Measurements from ENCODE around the gene PSRC1.

PSRC1 gene

DNA sequence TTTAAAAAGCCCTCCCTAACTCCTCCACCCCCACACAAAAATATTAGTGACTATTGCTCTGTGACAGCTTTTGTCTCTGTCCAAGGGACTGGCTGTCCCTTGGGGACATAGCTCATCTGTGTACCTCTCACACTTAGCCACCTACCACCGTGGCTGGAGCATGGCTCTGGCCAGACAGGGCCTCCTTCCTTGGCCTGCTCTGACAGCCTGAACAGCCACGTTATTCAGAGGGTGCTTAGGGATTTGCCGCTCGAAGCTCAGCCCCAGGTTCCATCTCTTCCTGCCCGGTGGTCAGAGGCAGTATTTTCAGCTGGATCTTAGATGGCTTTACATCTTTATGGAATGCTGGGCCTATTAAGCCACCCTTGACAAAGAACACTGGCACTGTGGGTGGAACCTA lies 39.7 kb downstream of the PSRC1 start:
- no peak for DNase-seq

DNA sequence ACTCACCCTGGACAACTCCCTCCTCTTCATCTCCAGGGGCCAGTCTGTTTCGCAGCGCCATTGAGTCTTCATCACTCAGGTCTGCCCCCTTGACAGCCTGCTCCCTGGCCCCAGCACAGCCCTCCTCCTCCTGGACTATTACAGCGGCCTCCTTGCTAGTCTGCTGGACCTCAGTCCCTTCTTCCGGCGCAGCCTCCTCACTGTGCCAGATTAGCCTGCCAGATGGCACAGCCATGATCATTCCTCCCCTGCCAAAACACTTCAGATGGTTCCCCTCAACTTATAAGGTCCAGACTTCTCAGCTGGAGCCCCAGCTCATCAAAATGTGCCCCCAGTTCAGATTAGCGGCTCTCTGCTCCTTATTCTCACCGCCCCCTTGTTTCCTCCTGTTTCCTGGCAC lies 40.6 kb downstream of the PSRC1 start:
- peak; percentile 47 for DNase-seq

DNA sequence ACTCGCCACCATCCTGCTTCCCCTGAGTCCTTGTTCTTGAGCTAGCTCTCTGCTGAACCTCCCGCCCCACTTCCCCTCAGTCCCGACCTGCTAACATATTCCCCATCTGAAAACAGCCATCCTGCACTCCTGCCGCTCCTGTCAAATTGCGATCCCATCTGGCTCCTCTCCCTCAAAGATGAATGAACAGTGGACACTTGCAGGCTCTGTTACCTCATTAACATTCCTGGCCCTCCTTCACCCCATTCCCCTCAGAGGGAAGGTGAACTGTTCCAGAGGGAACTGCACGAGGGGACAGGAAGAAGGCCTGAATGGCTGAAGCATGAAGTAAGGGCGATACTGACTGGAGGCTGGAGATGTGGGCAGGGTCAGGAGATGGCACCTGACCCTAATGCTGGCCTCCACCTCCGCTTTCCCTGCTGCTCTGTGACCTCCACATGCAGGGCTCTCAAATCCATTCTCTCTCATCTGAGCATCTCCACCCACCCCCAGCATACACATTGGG lies 41.1 kb downstream of the PSRC1 start:
- DNase-seq = peak; percentile 77

DNA sequence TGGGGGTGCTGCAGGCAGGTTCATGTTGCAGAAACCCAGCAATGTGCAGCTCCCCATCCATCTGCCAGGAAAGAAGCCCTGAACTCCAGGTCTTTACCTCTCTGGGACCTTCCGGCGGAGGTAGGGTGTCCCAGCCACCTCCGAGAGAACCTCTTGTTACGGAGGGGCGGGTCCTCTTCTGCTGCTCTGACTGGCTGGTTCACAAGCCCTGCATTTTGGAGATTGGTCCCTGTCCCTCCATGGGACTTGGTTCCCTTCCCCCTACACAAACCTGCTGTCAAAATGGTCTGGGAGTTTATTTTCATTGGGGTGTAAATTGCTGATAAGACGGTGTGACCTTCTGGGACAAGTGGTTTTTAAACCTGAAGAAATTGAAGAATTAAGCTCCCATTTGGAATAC lies 41.6 kb downstream of the PSRC1 start:
- DNase-seq = no peak

DNA sequence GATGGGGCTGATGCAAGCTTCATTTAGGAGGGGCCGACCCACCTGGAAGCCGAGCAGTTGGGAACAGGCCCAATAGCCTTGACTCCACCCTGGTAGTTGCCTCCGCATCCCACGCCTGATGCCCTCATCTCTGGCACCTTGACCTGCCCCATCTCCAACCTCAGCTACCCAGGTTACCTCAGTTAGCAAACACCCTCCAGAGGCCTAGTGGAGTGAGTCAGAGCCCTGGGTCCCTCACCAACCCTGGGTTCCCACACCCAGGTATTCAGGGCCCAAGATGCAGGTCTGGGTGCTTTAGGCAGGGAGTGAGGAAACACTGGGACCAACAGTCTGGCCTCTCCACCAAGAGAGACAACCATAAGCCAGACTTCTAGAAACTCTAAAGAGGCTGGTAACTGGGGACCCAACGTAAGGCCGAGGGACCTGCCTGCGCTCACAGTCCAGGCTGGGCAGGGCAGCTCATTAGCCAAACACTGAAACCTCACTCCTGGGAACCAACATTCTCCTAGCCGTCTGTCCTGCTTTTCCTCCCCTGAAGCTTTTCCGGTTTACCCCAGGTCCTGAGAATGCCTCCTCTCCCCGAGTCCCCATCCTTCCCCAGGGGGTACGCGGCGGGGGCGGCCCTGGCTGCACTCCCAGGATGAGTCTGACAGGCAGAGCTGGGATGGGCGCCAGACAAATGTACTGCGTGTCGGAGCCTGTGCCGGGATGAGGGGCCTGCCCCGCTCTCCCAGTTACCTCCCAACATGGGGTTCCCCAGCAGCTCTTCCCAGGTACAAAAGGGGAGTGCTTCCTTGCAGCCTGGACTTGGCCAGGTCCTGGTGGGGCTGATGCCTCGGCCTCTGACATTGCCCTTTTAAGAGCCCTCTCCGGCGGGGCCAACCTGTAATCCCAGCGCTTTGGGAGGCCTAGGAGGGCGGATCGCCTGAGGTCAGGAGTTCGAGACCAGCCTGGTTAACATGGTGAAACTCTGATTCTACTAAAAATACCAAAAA lies 42.5 kb downstream of the PSRC1 start:
- no peak for DNase-seq

DNA sequence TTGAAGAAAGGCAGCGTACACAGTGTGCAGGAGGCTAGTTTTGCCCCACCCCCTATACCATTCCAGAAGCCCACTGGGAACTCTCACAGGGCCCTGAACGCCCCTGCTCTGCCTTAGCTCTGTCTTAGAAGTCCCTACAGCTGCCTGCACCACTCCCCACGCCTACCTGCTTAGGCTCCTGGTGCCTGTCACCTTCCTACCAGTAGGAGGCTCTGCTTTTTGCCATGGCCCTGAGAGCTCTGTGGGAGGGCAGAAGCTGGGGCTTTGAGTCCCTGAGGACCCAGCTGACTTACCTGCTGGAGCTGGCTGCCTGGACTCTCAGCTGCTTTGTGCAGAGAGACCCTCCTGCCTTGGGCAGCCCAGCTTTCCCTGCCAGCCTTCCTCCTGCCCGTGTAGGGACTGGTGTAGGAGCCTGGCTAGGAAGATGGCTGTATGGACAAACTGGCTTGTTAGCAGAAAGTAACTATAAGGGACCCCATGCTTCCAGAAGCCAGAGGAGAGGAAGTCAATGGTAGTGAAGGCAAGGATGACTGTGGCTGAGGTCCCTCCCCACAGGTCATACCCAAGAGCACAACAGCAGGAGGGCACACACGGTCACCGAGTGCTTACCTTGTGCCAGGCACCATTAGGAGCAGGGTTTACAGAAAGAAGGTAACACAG lies 43.4 kb downstream of the PSRC1 start:
- DNase-seq = no peak

DNA sequence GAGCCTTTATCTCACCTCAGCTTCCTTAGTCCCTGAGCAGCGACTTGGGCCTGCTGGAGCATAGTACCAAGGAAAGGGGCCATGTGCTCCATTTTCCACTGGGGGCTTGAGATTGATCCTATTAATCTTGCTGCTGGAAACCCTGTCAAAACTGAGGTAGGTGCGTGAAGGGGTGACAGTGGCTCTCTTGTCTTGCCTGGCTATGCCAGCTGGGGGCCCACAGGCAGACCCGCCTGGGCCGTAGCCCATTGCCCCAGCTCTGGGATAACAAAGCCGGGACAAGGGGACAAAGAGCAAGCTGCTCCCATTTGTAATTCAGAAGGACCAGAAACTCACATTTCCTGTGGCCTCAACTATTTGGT lies 43.9 kb downstream of the PSRC1 start:
- no peak for DNase-seq

DNA sequence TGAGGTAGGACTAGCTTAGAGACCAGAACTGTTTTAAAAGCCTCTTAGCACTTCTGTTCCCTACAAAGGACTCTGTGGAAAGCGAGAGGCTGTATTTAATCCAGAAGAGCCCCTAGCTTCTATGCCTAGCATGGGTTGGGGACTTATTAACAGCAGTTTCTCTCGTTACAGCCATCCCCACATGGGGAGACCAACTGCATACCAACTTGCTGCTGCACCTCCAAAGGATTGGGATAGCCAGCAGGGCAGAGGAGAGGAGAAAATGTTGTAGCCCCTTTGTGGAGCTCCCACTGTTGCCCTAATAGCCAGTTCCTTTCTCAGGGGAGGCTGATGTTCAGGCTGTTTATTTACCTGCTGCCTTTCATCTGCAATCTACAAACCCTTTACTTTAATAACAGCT lies 44.6 kb downstream of the PSRC1 start:
- DNase-seq = no peak

DNA sequence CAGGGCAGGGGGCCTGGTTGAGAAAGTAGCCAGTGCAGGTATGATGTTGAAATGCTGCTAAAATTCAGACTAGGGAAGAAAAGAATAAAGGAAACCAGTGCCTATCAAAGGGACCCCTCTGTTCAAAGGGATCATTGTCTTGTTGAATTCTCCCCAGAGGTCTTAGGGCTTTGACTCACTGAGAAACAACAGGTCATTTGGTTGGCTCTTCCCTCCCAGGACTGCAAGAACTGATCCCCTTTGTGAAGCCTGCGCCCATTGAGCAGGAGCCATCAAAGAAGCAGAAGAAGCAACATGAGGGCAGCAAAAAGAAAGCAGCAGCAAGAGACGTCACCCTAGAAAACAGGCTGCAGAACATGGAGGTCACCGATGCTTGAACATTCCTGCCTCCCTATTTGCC lies 45.4 kb downstream of the PSRC1 start:
- no peak for DNase-seq

DNA sequence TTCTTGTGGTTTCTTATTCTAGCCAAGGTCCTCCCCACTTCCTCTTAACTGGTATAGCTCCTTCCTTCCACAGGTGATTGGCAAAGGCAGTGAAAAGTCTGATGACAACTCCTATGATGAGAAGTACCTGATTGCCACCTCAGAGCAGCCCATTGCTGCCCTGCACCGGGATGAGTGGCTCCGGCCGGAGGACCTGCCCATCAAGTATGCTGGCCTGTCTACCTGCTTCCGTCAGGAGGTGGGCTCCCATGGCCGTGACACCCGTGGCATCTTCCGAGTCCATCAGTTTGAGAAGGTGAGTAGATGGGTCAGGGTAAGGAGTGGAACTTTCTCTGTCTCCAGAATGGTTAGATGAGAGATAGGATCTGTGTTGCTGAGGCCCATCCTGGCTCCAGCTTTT lies 47.8 kb downstream of the PSRC1 start:
- DNase-seq = no peak

DNA sequence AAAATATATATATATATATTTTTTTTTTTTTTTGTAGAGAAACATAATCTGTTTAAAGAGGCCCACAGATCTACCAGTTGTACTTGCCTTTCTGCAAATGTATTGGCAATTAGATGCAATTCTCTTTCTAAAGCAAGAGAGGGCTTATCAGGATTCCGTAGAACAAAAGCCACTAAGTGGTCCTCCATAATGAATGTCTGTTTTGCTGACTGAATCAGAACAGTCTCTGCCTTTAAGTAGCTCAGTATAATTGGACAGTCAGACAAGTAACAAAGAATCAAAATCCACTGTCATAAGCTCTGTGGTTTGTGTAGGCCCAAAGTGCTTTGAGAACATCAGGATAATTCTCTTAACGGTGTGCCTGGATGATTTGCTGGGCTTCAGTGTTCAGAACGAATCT lies 51.9 kb downstream of the PSRC1 start:
- DNase-seq = no peak

Data from NCI-H524 treated with DMSO at 0.1 percent for 48 hours (cell line).